Suppressor macrophage (primary cell): Measurements from ENCODE around the gene GALNT15.
A peak's percentile ranks its signal among the peaks of the same experiment; 100 is the strongest.

Experiments used
- DNase-seq, 4 experiments: peaks; one replicate each; pipeline ENCODE4 v3.0.0-alpha.2; 2020 to 2022

Gene GALNT15

DNA sequence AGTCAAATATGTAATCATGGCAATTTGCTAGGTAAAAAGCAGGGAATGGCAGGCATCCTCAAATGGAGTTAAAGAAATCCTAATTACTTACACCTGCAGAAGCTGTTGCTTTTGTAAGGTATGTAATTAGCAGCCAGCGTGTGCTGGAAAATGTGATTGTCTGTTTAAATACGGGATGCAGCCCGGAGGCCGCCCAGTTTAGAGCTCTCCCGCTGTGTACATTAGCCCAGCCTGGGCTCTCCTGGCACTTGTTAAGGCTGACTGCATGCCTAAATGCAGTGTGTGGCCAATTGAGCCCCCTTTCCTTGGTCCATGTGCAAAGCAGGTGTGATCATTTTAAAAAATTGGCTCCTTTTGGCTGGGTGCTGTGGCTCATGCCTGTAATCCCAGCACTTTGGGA lies 81.2 kb downstream of the GALNT15 start:
- DNase-seq: no peak

- DNase-seq: peak; percentile 12 to 73 (median 52)
Measured at GRCh38 chr3:16257309-16257708, 82.8 kb downstream of the GALNT15 start.

GRCh38 chr3:16258177-16258576 lies 83.7 kb downstream of the GALNT15 start:
- DNase-seq: no peak

- DNase-seq: no peak
Measured at GRCh38 chr3:16258866-16259265, 84.4 kb downstream of the GALNT15 start.

- DNase-seq: peak in 2 of 4 experiments; percentile 31 to 41
Measured at GRCh38 chr3:16260046-16260445, 85.6 kb downstream of the GALNT15 start.

DNA sequence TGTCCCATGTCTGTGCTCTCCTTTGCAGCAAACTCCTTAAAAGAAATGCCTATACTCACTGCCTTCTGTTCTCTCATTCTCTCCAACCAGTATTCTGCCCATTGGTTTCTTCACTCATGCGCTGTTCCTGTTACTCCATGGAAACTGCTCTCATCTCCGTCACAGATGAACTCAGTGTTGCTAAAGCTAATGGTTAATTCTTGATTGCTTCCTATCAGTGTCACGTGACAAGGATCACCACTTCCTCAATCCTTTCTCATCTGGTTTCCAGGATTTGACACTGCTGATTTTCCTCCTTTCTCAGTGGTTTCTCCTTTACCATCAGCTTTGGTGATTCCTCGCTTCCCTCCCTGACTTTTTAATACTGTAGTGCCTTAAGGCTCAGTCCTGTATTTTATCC lies 87.7 kb downstream of the GALNT15 start:
- peak; percentile 14 to 49 (median 36) for DNase-seq

- DNase-seq: peak in 1 of 4 experiments; percentile 31
Measured at GRCh38 chr3:16264174-16264707, 89.8 kb downstream of the GALNT15 start.

- peak; percentile 100 for DNase-seq
Measured at GRCh38 chr3:16264708-16265454, 90.4 kb downstream of the GALNT15 start, which contains the start of the genes DPH3 and OXNAD1. TSS of gene DPH3 (minus strand) at chr3:16264943. CDS start at chr3:16264876, 67 bp downstream. TSS of gene OXNAD1 (plus strand) at chr3:16265212. CDS start at chr3:16270953, 5,741 bp downstream.

- no peak for DNase-seq
Measured at GRCh38 chr3:16265455-16265786, 90.9 kb downstream of the GALNT15 start.

DNA sequence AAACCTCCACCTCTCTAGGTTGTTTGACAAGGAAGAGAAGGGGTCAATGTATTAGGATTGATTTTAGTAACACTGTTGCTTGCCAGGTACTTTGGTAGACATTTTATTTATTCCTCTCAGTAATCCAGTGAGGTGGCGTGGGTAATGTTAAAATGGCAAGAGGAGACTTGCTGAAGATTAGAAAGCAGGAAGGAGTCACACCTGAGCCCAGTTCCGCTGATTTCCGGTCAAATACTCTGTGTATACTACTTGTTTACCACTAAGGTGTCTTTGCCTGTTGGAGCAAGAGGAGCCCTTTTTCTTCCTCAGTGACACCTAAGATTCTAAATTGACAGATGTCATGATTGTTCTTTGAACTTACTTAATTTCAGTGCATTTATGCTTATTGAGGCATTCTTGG lies 92.2 kb downstream of the GALNT15 start:
- no peak for DNase-seq

- no peak for DNase-seq
Measured at GRCh38 chr3:16270855-16271254, 96.4 kb downstream of the GALNT15 start.

- DNase-seq: no peak
Measured at GRCh38 chr3:16272588-16272987, 98.1 kb downstream of the GALNT15 start.

GRCh38 chr3:16273867-16274266 lies 99.4 kb downstream of the GALNT15 start:
- DNase-seq: no peak

DNA sequence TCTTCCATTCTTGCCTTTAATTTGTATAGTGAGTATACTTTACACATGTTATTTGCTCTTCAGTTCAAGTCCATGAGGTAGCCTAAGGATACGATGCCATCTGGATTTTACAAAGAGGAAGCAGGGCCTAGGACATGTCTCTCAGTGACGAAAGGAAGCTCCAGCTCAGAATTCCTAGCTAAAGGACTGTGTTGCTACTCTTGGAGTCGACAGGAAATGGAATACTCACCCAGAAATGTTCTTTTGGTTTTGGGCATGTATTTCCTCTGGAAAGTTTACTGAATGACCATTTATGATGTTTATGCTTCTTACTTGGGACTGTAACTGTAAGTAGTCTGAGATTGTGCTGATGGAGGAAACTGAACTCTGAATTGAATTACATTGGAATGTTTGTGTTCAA lies 103.0 kb downstream of the GALNT15 start:
- no peak for DNase-seq

DNA sequence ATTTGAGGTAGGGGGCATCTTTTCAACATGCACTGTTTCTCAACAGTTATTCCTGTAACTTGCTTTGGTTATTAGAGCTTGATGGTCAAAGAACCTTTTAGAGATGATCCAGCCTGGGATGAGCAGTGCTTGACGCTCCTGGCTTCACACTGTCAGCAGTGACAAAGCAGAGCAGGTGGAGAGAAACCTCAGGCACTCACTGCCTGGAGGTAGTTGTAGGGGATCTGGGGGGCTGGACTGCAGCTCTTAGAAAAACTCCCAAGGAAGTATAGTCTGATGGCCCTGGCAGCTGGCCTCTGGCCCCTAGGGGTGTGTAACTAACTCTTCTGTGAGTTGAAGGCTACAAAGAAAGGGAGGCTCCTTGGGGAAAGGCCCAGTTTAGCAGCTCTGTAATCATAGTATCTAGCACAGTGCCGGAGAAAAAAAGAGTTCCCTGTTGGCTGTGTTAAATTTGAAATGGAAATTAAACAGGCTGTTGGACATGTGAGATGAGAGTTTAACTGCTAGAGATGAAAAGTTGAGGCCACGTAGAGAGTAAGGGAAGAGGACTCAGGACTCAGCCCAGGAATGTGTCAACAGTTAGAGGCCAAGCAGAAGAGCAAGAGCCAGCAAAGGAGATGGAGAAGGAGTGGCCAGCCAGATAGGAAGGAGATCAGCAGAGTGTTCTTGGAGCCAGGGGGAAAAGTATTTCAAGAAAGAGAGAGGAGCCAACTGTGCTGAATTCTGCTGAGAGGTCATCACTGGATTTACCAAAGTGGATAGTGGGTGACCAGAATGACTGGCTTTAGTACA lies 104.7 kb downstream of the GALNT15 start:
- DNase-seq: no peak

- DNase-seq: no peak
Measured at GRCh38 chr3:16280671-16281070, 106.2 kb downstream of the GALNT15 start.
